ENCODE measurements around the gene LIN52. TPM values are rescaled to one million over a fixed set of nuclear protein-coding genes. Genes with fewer than 3 reads are reported as not detected.
A peak's percentile ranks its signal among the peaks of the same experiment; 100 is the strongest.

The LIN52 gene, protein sequence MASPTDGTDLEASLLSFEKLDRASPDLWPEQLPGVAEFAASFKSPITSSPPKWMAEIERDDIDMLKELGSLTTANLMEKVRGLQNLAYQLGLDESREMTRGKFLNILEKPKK
- 9.2 and 10.0 TPM in 2 replicates for total RNA-seq (ENCODE audit: low replicate concordance)

- no peak for TF ChIP-seq CTCF (IDR thresholded peaks at IDR 0.05; ENCODE audit: insufficient read depth, low read length)
- peak within 1 kb of the TSS; percentile 97 for H3K4me3 ChIP-seq (ENCODE audit: low read depth, low read length)
- peak; percentile 100 for DNase-seq (ENCODE audit: low read depth)
These were observed at the start of gene LIN52, which contains the start of gene ALDH6A1 for GRCh38 chr14:74084277-74085046. Gene LIN52, plus strand, starts transcription at chr14:74084956. Its CDS starts 19 bp downstream, at chr14:74084975. Gene ALDH6A1, minus strand, starts transcription at chr14:74084453. Its CDS starts 59 bp downstream, at chr14:74084394.

DNA sequence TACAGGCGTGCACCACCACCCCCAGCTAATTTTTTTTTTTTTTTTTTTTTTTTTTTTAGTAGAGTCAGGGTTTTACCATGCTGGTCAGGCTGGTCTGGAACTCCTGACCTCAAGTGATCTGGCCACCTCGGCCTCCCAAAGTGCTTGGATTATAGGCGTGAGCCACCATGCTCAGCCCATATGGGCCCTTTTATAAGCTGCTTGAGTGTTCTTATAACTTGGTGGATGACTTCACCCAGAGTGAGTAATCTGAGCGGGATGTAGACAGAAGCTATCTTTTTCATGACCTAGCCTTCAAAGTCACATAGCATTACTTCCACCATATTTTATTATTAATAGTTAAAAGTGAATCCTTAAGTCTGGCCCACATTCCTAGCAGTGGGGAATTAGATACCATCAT lies 49.2 kb upstream of the LIN52 start:
- peak; percentile 8 for DNase-seq (ENCODE audit: low read depth)
- no peak for TF ChIP-seq CTCF (IDR thresholded peaks at IDR 0.05; ENCODE audit: insufficient read depth, low read length)
- no peak overlapping the region for H3K4me3 ChIP-seq (ENCODE audit: low read depth, low read length)

DNA sequence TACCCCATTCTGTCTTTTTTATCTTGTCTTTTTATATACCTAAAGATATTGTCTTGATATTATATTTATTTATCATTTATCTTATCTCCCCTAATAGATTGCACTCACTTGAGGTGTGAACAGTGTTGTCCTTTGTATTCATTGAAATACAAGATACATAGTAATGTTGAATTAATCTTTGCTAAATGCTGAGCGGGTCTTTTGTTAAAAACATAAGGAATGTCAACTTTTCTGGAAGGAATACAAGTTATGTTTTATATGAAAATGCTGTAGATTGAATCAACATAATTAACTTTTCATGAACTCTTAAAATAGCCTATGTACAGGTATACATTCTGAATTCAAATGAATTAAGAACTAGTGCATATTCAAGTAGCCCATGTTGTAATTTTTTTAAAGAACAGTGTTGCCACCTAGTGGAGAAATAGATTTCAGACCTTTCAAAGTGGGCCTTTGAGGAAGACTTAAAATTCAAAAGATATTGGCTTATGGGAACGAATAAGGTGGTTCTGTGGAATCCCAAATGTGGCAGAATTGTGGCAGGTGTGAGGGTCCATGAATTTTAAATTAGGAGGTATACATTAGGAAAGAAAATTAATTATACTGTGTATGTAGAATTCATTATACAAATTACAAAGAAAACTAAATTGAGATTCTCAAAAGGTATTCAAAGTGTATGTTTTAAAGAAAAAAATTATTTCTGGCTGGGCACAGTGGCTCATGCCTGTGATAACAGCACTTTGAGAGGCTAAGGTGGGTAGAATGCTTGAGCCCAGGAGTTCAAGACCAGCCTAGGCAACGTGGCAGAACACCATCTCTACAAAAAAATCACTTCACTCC lies 46.5 kb upstream of the LIN52 start:
- TF ChIP-seq CTCF (IDR thresholded peaks at IDR 0.05; ENCODE audit: insufficient read depth, low read length) = peak; percentile 62
- DNase-seq (ENCODE audit: low read depth) = peak; percentile 72
- H3K4me3 ChIP-seq (ENCODE audit: low read depth, low read length) = no peak overlapping the region

DNA sequence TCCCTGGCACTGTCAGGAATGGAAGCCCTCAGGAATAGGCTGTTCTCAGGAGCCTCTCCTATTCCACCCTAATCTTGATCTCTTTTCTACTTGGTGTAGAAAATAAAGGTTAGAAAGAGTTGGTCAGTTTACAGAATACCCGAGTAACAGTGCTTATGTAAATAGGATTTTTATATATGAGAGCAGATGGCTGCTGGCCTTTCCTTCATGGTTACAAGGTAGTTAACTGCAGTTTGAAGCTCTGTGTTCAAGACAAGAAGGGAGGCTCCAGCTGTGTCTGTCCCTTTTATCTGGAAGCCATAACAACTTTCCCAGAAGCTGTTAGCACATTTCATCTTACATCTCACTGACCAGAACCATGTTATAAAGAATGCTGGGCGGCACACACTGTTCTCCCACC lies 42.5 kb upstream of the LIN52 start:
- DNase-seq (ENCODE audit: low read depth) = no peak
- no peak for TF ChIP-seq CTCF (IDR thresholded peaks at IDR 0.05; ENCODE audit: insufficient read depth, low read length)
- H3K4me3 ChIP-seq (ENCODE audit: low read depth, low read length) = no peak overlapping the region

GRCh38 chr14:74045522-74045921 lies 39.2 kb upstream of the LIN52 start:
- DNase-seq (ENCODE audit: low read depth) = no peak
- TF ChIP-seq CTCF (IDR thresholded peaks at IDR 0.05; ENCODE audit: insufficient read depth, low read length) = no peak
- H3K4me3 ChIP-seq (ENCODE audit: low read depth, low read length) = no peak overlapping the region

DNA sequence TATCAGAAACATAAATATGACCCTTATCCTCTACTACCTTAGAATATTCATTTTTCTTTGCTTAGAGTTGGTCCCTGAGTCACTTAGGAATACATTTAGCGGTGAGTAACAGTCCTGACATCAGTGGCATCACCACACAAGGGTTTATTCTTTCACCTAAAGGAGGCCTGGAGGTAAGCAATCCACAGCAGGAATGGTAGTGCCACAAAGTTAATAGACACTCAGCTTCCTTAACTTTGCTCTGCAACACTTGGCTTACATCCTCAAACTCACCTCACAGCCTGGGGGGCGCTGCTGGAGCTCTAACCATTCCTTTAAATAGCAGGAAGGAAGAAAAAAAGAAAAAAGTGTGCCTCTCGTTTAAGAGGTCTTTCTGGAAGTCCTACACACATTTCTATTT lies 36.5 kb upstream of the LIN52 start:
- no peak for DNase-seq (ENCODE audit: low read depth)
- H3K4me3 ChIP-seq (ENCODE audit: low read depth, low read length) = no peak overlapping the region
- no peak for TF ChIP-seq CTCF (IDR thresholded peaks at IDR 0.05; ENCODE audit: insufficient read depth, low read length)
